Uterus (tissue), 4 donors: ENCODE results near the gene MYOZ2. TPM values are rescaled to one million over a fixed set of nuclear protein-coding genes. Genes with fewer than 3 reads are reported as not detected.

ENCODE experiments used
- DNase-seq, 2 donors: peaks; one replicate each; pipeline ENCODE4 v3.0.0-alpha.2; 2019 to 2020
- H3K27ac ChIP-seq, 2 donors: fragments of 200-600 bp; sonication (generic); 1 replicate in 1 of 2; 2 replicates in 1 of 2; pipeline ENCODE4 v1.5.1; 2016 to 2018
- H3K27me3 ChIP-seq, 2 donors: fragments of 200-600 bp; sonication (generic); one replicate each; pipeline ENCODE4 v1.5.1; 2018 to 2019; ENCODE audit warnings: control low read depth in 1 of 2
- H3K36me3 ChIP-seq, 2 donors: fragments of 200-600 bp; sonication (generic); one replicate each; pipeline ENCODE4 v1.5.1; 2019; ENCODE audit warnings: control low read depth in 1 of 2
- H3K4me1 ChIP-seq, 2 donors: fragments of 200-600 bp; sonication (generic); one replicate each; pipeline ENCODE4 v1.5.1; 2018 to 2019; ENCODE audit warnings: control low read depth in 1 of 2
- H3K4me3 ChIP-seq, 2 donors: fragments of 200-600 bp; sonication (generic); 1 replicate in 1 of 2; 2 replicates in 1 of 2; pipeline ENCODE4 v1.5.1; 2018 to 2019; ENCODE audit warnings: mild to moderate bottlenecking in 1 of 2
- H3K9me3 ChIP-seq, 2 donors: fragments of 200-600 bp; sonication (generic); one replicate each; pipeline ENCODE4 v1.5.1; 2019; ENCODE audit warnings: control low read depth in 1 of 2
- CTCF ChIP-seq, 4 experiments: fragments of 200-600 bp in 2 of 4; fragments of 450-650 bp in 2 of 4; sonication (generic) in 2 of 4; IDR thresholded peaks; one replicate each; pipeline ENCODE4 v1.5.1; 2016 to 2019; ENCODE audit warnings: antibody characterized with exemption in 4 of 4, mild to moderate bottlenecking in 2 of 4, moderate library complexity in 1 of 4
- POLR2A ChIP-seq, 2 donors: fragments of 450-650 bp; IDR thresholded peaks; one replicate each; pipeline ENCODE4 v1.6.1; 2016; ENCODE audit warnings: antibody characterized with exemption in 2 of 2, mild to moderate bottlenecking in 1 of 2, moderate library complexity in 1 of 2
- intact Hi-C: fragments of 100-400 bp; cut with DNase I; formaldehyde crosslinking; loops from one replicate; pipeline ENCODE4 v1.15.1; 2023; ENCODE audit warnings: low total_unique reads
- total RNA-seq, 4 donors: library from RNA; depleted of rRNA in 3 of 4; stranded (reverse); fragments of >200 nt in 3 of 4; gene quantifications; one replicate each; pipeline versions ENCODE4 v1.1.0 to v1.2.4, GENCODE V29; 2014 to 2023
- donor health status: DM: yes; HTN: yes; CAD: no.

The MYOZ2 gene
- total RNA-seq, 4 donors from 2014 or later: 0.62 to 1.8 (median 1.5) TPM; not detected in 1

GRCh38 chr4:119211867-119212233, 76.2 kb downstream of the MYOZ2 start:
- peak overlapping the region; percentile 96 to 98 for H3K27ac ChIP-seq
- H3K4me1 ChIP-seq: peaks cover 0 to 4% of the 10 kb centered on the region in 2 donors
- no peak for TF ChIP-seq CTCF (IDR thresholded peaks at IDR 0.05)
- no peak for TF ChIP-seq POLR2A (IDR thresholded peaks at IDR 0.05)
- intact Hi-C loops: no loop called here
- DNase-seq: no peak
- H3K4me3 ChIP-seq: peak overlapping the region; percentile 64 to 92
- H3K27me3 ChIP-seq: no peaks in the 10 kb centered on the region
- H3K36me3 ChIP-seq: no peaks in the 10 kb centered on the region
- H3K9me3 ChIP-seq: no peaks in the 10 kb centered on the region

GRCh38 chr4:119212234-119212963, 76.8 kb downstream of the MYOZ2 start, which contains the start of gene USP53:
Gene USP53, plus strand, starts transcription at chr4:119212713. Its CDS starts 27,047 bp downstream, at chr4:119239760.
- Histone ChIP-seq H3K4me3 (peak within 1 kb of the TSS; percentile 64 to 92), H3K27me3 (no peaks in the 10 kb centered on the region), H3K36me3 (no peaks in the 10 kb centered on the region), H3K27ac (peak within 1 kb of the TSS; percentile 96 to 98), H3K9me3 (no peaks in the 10 kb centered on the region), H3K4me1 (peaks cover 0 to 4% of the 10 kb centered on the region in 2 donors)
- intact Hi-C loops: no loop called here
- TF ChIP-seq POLR2A (IDR thresholded peaks at IDR 0.05): peak; percentile 96 to 97
- TF ChIP-seq CTCF (IDR thresholded peaks at IDR 0.05): peak in 1 of 4 experiments; percentile 59
- peak; percentile 98 for DNase-seq

GRCh38 chr4:119212964-119213606, 77.5 kb downstream of the MYOZ2 start:
- H3K27me3 ChIP-seq: no peaks in the 10 kb centered on the region
- H3K9me3 ChIP-seq: no peaks in the 10 kb centered on the region
- peak overlapping the region; percentile 64 to 92 for H3K4me3 ChIP-seq
- peaks cover 0 to 4% of the 10 kb centered on the region in 2 donors for H3K4me1 ChIP-seq
- intact Hi-C loops: no loop called here
- TF ChIP-seq CTCF (IDR thresholded peaks at IDR 0.05) (peak in 1 of 4 experiments; percentile 38), POLR2A (IDR thresholded peaks at IDR 0.05) (peak in 1 of 2 donors; percentile 30)
- no peaks in the 10 kb centered on the region for H3K36me3 ChIP-seq
- DNase-seq: peak; percentile 82 to 86
- peak overlapping the region; percentile 96 to 98 for H3K27ac ChIP-seq

GRCh38 chr4:119218093-119218492, 82.5 kb downstream of the MYOZ2 start:
- Histone ChIP-seq H3K36me3 (no peaks in the 10 kb centered on the region), H3K27ac (no peak overlapping the region), H3K9me3 (no peaks in the 10 kb centered on the region), H3K4me3 (no peak overlapping the region), H3K27me3 (no peaks in the 10 kb centered on the region), H3K4me1 (peaks cover 0 to 4% of the 10 kb centered on the region in 2 donors)
- no peak for DNase-seq
- TF ChIP-seq POLR2A (IDR thresholded peaks at IDR 0.05) (no peak), CTCF (IDR thresholded peaks at IDR 0.05) (no peak)
- intact Hi-C loops: no loop called here

- no peak for DNase-seq
- H3K36me3 ChIP-seq: no peaks in the 10 kb centered on the region
- H3K9me3 ChIP-seq: peaks cover 0 to 6% of the 10 kb centered on the region in 2 donors
- H3K27me3 ChIP-seq: no peaks in the 10 kb centered on the region
- intact Hi-C loops: no loop called here
- H3K27ac ChIP-seq: no peak overlapping the region
- TF ChIP-seq CTCF (IDR thresholded peaks at IDR 0.05) (no peak), POLR2A (IDR thresholded peaks at IDR 0.05) (no peak)
- no peaks in the 10 kb centered on the region for H3K4me1 ChIP-seq
- no peak overlapping the region for H3K4me3 ChIP-seq
Measured at GRCh38 chr4:119221412-119221811, 85.8 kb downstream of the MYOZ2 start.
